GM12801 (cell line): ENCODE data around the gene HHIPL1.

Experiments
- CTCF ChIP-seq: IDR thresholded peaks from one replicate; pipeline ENCODE4 v1.5.1; 2011; ENCODE audit warnings: control low read depth; ENCODE audit not compliant: insufficient read length; ENCODE audit errors: extremely low read depth

HHIPL1 gene

GRCh38 chr14:99651953-99652746 lies 7.2 kb downstream of the HHIPL1 start:
- TF ChIP-seq CTCF, result no peak

GRCh38 chr14:99654235-99654985 lies 9.5 kb downstream of the HHIPL1 start:
- TF ChIP-seq CTCF, result no peak

- TF ChIP-seq CTCF, result no peak
Measured at GRCh38 chr14:99655521-99655920, 10.6 kb downstream of the HHIPL1 start.

- TF ChIP-seq CTCF, result no peak
Measured at GRCh38 chr14:99656171-99656570, 11.2 kb downstream of the HHIPL1 start.

- TF ChIP-seq CTCF, result no peak
Measured at GRCh38 chr14:99657645-99658155, 12.8 kb downstream of the HHIPL1 start.

GRCh38 chr14:99658218-99658845 lies 13.4 kb downstream of the HHIPL1 start:
- no peak for TF ChIP-seq CTCF

- no peak for TF ChIP-seq CTCF
Measured at GRCh38 chr14:99659333-99659741, 14.4 kb downstream of the HHIPL1 start.
